ENCODE results near the gene NOTUM. TPM values are rescaled to one million over a fixed set of nuclear protein-coding genes. Genes with fewer than 3 reads are reported as not detected.
A peak's percentile ranks its signal among the peaks of the same experiment; 100 is the strongest.

NOTUM gene
- total RNA-seq, 1 experiment from 2014 or later: not detected

DNA sequence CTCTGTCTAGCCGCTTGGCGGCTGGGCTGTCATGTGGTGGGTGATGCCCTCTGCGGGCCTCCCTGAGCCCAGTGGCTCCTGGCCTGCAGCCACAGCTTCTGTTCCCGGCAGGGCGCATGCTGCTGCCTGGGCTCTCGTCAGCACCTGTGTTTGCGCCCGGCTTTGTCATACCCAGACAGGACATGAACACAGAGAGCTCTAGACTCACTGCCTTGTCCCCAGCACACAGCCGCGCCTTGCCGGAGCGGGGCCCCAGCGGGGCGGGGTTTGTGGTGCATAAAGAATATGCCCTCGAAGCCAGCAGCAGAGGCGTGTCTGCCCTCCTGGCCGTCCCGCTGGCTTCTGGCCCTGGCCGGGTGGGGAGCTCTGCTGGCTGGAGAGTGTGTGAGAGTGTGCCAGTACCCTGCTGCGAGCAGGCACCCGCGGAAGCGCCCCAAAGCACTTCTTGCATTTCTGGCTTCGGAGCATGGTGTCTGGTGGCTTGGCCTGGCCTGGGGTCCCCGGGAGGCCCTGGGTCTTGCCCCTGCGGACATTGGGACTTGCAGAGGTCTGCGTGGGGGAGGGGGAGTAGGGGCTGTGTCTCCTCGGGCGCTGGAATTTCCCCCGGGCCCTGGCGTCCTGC lies 30.8 kb upstream of the NOTUM start:
- ChIA-PET CTCF (interaction anchor here (0.7 to 1.3 kb wide), 2 partner anchors 31 to 32 kb away, joined by 3 to 6 read pairs; partner anchors contain the start of gene CENPX), POLR2A (ENCODE audit: unreplicated experiment) (interaction anchor here (0.6 kb wide), 2 partner anchors 117 to 301 kb away, joined by 5 to 8 read pairs; no protein-coding TSS in a partner anchor)
- H3K9ac ChIP-seq (ENCODE audit: low read length): no peak overlapping the region
- peak overlapping the region; percentile 66 for H3K4me2 ChIP-seq (ENCODE audit: low read length)
- H3K4me3 ChIP-seq (ENCODE audit: low read length): peak overlapping the region; percentile 9; the same call in 1 of the 2 replicates
- TF ChIP-seq CTCF (conservative IDR thresholded peaks at IDR 0.05; ENCODE audit: low read depth, low read length) (no peak), EZH2phosphoT487 (IDR thresholded peaks at IDR 0.05; ENCODE audit: borderline replicate concordance, low read length) (peak; percentile 47; the same call in 1 of the 2 replicates)
- H3K36me3 ChIP-seq (ENCODE audit: low read depth, low read length): no peaks in the 10 kb centered on the region
- BruUV-seq (replicated peaks): no TSS peak
- H2AFZ ChIP-seq (ENCODE audit: low read length): peak overlapping the region; percentile 2; the same call in 1 of the 2 replicates
- H3K4me1 ChIP-seq (ENCODE audit: insufficient read depth, low read length): peaks cover 16% of the 10 kb centered on the region
- H3K9me2 ChIP-seq (replicated peaks; ENCODE audit: low read length): no peaks in the 10 kb centered on the region
- no peaks in the 10 kb centered on the region for H3K79me2 ChIP-seq (ENCODE audit: low read length)
- no peaks in the 10 kb centered on the region for H3K9me3 ChIP-seq (ENCODE audit: low read length)
- peak overlapping the region; percentile 14; the same call in 1 of the 2 replicates for H3K27ac ChIP-seq (ENCODE audit: low read length)
- intact Hi-C loops (cut with micrococcal nuclease): no loop called here
- H3K27me3 ChIP-seq (ENCODE audit: low read length): no peaks in the 10 kb centered on the region
- no peaks in the 10 kb centered on the region for H4K20me1 ChIP-seq (ENCODE audit: low read length)
- DNase-seq: peak; percentile 86
- ATAC-seq: peak; percentile 97
- no peaks in the 10 kb centered on the region for H3F3A ChIP-seq (ENCODE audit: low read length, unreplicated experiment)

- POLR2A ChIA-PET (ENCODE audit: unreplicated experiment): interaction anchor here (0.6 kb wide), 2 partner anchors 125 to 302 kb away, joined by 4 to 5 read pairs; no protein-coding TSS in a partner anchor
Measured at GRCh38 chr17:81990836-81991683, 30.1 kb upstream of the NOTUM start.

More at GRCh38 chr17:81990836-81991683, 30.1 kb upstream of the NOTUM start:
- Histone ChIP-seq H3K27ac (ENCODE audit: low read length) (no peak overlapping the region), H2AFZ (ENCODE audit: low read length) (no peak overlapping the region), H3K9me3 (ENCODE audit: low read length) (no peaks in the 10 kb centered on the region), H3K4me1 (ENCODE audit: insufficient read depth, low read length) (peaks cover 16% of the 10 kb centered on the region), H3K79me2 (ENCODE audit: low read length) (no peaks in the 10 kb centered on the region), H3K4me2 (ENCODE audit: low read length) (peak overlapping the region; percentile 66; the same call in 1 of the 2 replicates), H3K36me3 (ENCODE audit: low read depth, low read length) (no peaks in the 10 kb centered on the region), H3K4me3 (ENCODE audit: low read length) (no peak overlapping the region), H4K20me1 (ENCODE audit: low read length) (no peaks in the 10 kb centered on the region), H3K9me2 (replicated peaks; ENCODE audit: low read length) (no peaks in the 10 kb centered on the region), H3F3A (ENCODE audit: low read length, unreplicated experiment) (no peaks in the 10 kb centered on the region), H3K27me3 (ENCODE audit: low read length) (no peaks in the 10 kb centered on the region), H3K9ac (ENCODE audit: low read length) (no peak overlapping the region)
- BruUV-seq (replicated peaks): no TSS peak
- CTCF ChIA-PET: interaction anchor here (1.3 kb wide), 1 partner anchor 31 kb away, joined by 6 read pairs; the partner anchor contains the start of gene CENPX
- intact Hi-C loops (cut with micrococcal nuclease): no loop called here
- DNase-seq (no peak), ATAC-seq (no peak)
- TF ChIP-seq CTCF (conservative IDR thresholded peaks at IDR 0.05; ENCODE audit: low read depth, low read length) (no peak), EZH2 (IDR thresholded peaks at IDR 0.05; ENCODE audit: low read length, unreplicated experiment) (no peak), EZH2phosphoT487 (IDR thresholded peaks at IDR 0.05; ENCODE audit: borderline replicate concordance, low read length) (no peak)
